Parathyroid adenoma (tissue), 2 donors: ENCODE measurements around the gene CDC42BPG.

Experiments
- H2AFZ ChIP-seq: fragments of 300-600 bp; sonication (generic); one replicate; pipeline ENCODE4 v1.7.0; 2017; ENCODE audit warnings: antibody characterized with exemption, mild to moderate bottlenecking
- H3K27ac ChIP-seq: fragments of 300-600 bp; sonication (generic); one replicate; pipeline ENCODE4 v1.7.0; 2017
- H3K27me3 ChIP-seq: fragments of 300-600 bp; sonication (generic); one replicate; pipeline ENCODE4 v1.7.0; 2017; ENCODE audit warnings: low read length; ENCODE audit not compliant: control insufficient read depth, insufficient read depth
- H3K36me3 ChIP-seq: fragments of 300-600 bp; sonication (generic); one replicate; pipeline ENCODE4 v1.7.0; 2017; ENCODE audit warnings: low read length; ENCODE audit not compliant: control insufficient read depth, insufficient read depth
- H3K4me1 ChIP-seq: fragments of 300-600 bp; sonication (generic); one replicate; pipeline ENCODE4 v1.7.0; 2017; ENCODE audit warnings: control low read depth
- H3K4me2 ChIP-seq: fragments of 300-600 bp; sonication (generic); one replicate; pipeline ENCODE4 v1.7.0; 2017; ENCODE audit warnings: low read length
- H3K4me3 ChIP-seq: fragments of 300-600 bp; sonication (generic); one replicate; pipeline ENCODE4 v1.7.0; 2017; ENCODE audit warnings: low read depth, low read length
- H3K79me2 ChIP-seq: fragments of 300-600 bp; sonication (generic); one replicate; pipeline ENCODE4 v1.7.0; 2017; ENCODE audit warnings: control low read depth
- H3K9ac ChIP-seq: fragments of 300-600 bp; sonication (generic); one replicate; pipeline ENCODE4 v1.7.0; 2017; ENCODE audit warnings: mild to moderate bottlenecking
- H3K9me3 ChIP-seq: fragments of 300-600 bp; sonication (generic); one replicate; pipeline ENCODE4 v1.7.0; 2017; ENCODE audit warnings: low read length; ENCODE audit not compliant: control insufficient read depth
- CTCF ChIP-seq: fragments of 300-600 bp; sonication (generic); IDR thresholded peaks from one replicate; pipeline ENCODE4 v1.7.0; 2017; ENCODE audit warnings: antibody characterized with exemption, mild to moderate bottlenecking
- donor health status: primary hyperparathyroidism.

Gene CDC42BPG

GRCh38 chr11:64850979-64851567, 6.6 kb upstream of the CDC42BPG start:
- Histone ChIP-seq H3K9ac (no peak overlapping the region), H3K27ac (no peak overlapping the region), H3K4me3 (no peak overlapping the region), H3K9me3 (no peaks in the 10 kb centered on the region), H2AFZ (no peak overlapping the region), H3K36me3 (no peaks in the 10 kb centered on the region), H3K4me2 (no peak overlapping the region), H3K79me2 (no peaks in the 10 kb centered on the region), H3K27me3 (no peaks in the 10 kb centered on the region), H3K4me1 (no peaks in the 10 kb centered on the region)
- no peak for TF ChIP-seq CTCF

GRCh38 chr11:64849598-64850356, 5.3 kb upstream of the CDC42BPG start:
- TF ChIP-seq CTCF, result no peak
- H3K4me1 ChIP-seq, result no peaks in the 10 kb centered on the region
- H3K36me3 ChIP-seq, result no peaks in the 10 kb centered on the region
- no peak overlapping the region for H3K27ac ChIP-seq
- H3K4me2 ChIP-seq, result no peak overlapping the region
- H3K79me2 ChIP-seq, result no peaks in the 10 kb centered on the region
- no peak overlapping the region for H3K4me3 ChIP-seq
- H3K9me3 ChIP-seq, result no peaks in the 10 kb centered on the region
- no peak overlapping the region for H3K9ac ChIP-seq
- H3K27me3 ChIP-seq, result no peaks in the 10 kb centered on the region
- no peak overlapping the region for H2AFZ ChIP-seq

- TF ChIP-seq CTCF, result no peak
- Histone ChIP-seq H3K4me3 (no peak overlapping the region), H3K79me2 (no peaks in the 10 kb centered on the region), H3K27ac (no peak overlapping the region), H3K4me1 (no peaks in the 10 kb centered on the region), H3K9me3 (no peaks in the 10 kb centered on the region), H3K9ac (no peak overlapping the region), H2AFZ (no peak overlapping the region), H3K36me3 (no peaks in the 10 kb centered on the region), H3K4me2 (no peak overlapping the region), H3K27me3 (no peaks in the 10 kb centered on the region)
Observed at GRCh38 chr11:64848826-64849597, 4.6 kb upstream of the CDC42BPG start.

- H3K36me3 ChIP-seq, result no peaks in the 10 kb centered on the region
- H2AFZ ChIP-seq, result no peak overlapping the region
- no peak overlapping the region for H3K4me3 ChIP-seq
- no peak overlapping the region for H3K27ac ChIP-seq
- H3K9ac ChIP-seq, result no peak overlapping the region
- H3K27me3 ChIP-seq, result no peaks in the 10 kb centered on the region
- H3K9me3 ChIP-seq, result no peaks in the 10 kb centered on the region
- H3K4me2 ChIP-seq, result no peak overlapping the region
- no peaks in the 10 kb centered on the region for H3K79me2 ChIP-seq
- H3K4me1 ChIP-seq, result no peaks in the 10 kb centered on the region
- TF ChIP-seq CTCF, result no peak
Observed at GRCh38 chr11:64848214-64848825, 3.9 kb upstream of the CDC42BPG start.
